NCI-H510A (cell line): ENCODE results near the gene TMCO4.

Experiments used
- DNase-seq: peaks from one replicate; lab custom pipeline; 2025; lab: John Stamatoyannopoulos, UW

The TMCO4 gene

GRCh38 chr1:19744886-19745285 lies 54.8 kb downstream of the TMCO4 start:
- DNase-seq: no peak

GRCh38 chr1:19744335-19744743 lies 55.4 kb downstream of the TMCO4 start:
- DNase-seq: no peak

- DNase-seq: no peak
Measured at GRCh38 chr1:19743793-19744192, 55.9 kb downstream of the TMCO4 start.

GRCh38 chr1:19743180-19743579 lies 56.5 kb downstream of the TMCO4 start:
- DNase-seq: no peak

- peak; percentile 55 for DNase-seq
Measured at GRCh38 chr1:19739628-19740027, 60.1 kb downstream of the TMCO4 start.

GRCh38 chr1:19738669-19739068 lies 61.0 kb downstream of the TMCO4 start:
- no peak for DNase-seq

- DNase-seq: no peak
Measured at GRCh38 chr1:19738076-19738475, 61.6 kb downstream of the TMCO4 start.

GRCh38 chr1:19737104-19737825 lies 62.5 kb downstream of the TMCO4 start:
- DNase-seq: no peak

- no peak for DNase-seq
Measured at GRCh38 chr1:19735440-19736127, 64.1 kb downstream of the TMCO4 start.

- DNase-seq: no peak
Measured at GRCh38 chr1:19734472-19734999, 65.2 kb downstream of the TMCO4 start.

GRCh38 chr1:19734056-19734455 lies 65.7 kb downstream of the TMCO4 start:
- DNase-seq: no peak

GRCh38 chr1:19733615-19734014 lies 66.1 kb downstream of the TMCO4 start:
- no peak for DNase-seq

GRCh38 chr1:19731311-19731821 lies 68.3 kb downstream of the TMCO4 start:
- no peak for DNase-seq

GRCh38 chr1:19730793-19731192 lies 68.9 kb downstream of the TMCO4 start:
- no peak for DNase-seq

- DNase-seq: no peak
Measured at GRCh38 chr1:19730232-19730631, 69.5 kb downstream of the TMCO4 start.

GRCh38 chr1:19728413-19729145 lies 71.1 kb downstream of the TMCO4 start:
- no peak for DNase-seq

GRCh38 chr1:19725606-19726005 lies 74.1 kb downstream of the TMCO4 start:
- no peak for DNase-seq

GRCh38 chr1:19723874-19724273 lies 75.8 kb downstream of the TMCO4 start:
- no peak for DNase-seq

- no peak for DNase-seq
Measured at GRCh38 chr1:19720973-19721372, 78.7 kb downstream of the TMCO4 start.

GRCh38 chr1:19720174-19720573 lies 79.5 kb downstream of the TMCO4 start:
- no peak for DNase-seq

- DNase-seq: no peak
Measured at GRCh38 chr1:19717467-19717866, 82.2 kb downstream of the TMCO4 start.
